NCI-H69 (cell line): ENCODE data around the gene KRT77.

ENCODE experiments used
- DNase-seq: peaks from one replicate; lab custom pipeline; 2025; lab: John Stamatoyannopoulos, UW

Gene KRT77

DNA sequence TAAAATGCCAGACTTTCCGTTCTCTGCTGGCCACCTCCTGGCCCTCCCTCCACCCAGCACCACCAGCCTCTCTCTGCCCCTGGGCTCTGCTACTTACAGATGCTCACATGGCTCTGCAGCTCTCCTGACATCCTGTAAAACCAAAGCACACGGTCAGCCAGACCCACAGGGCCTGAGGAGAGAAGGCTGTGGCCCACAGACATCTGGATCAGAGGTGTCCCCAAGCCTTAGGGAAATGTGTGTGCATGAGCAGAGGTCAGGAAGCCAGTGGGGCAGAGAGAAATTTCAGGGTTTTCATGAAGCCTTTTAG lies 11.5 kb downstream of the KRT77 start:
- DNase-seq, result no peak

DNA sequence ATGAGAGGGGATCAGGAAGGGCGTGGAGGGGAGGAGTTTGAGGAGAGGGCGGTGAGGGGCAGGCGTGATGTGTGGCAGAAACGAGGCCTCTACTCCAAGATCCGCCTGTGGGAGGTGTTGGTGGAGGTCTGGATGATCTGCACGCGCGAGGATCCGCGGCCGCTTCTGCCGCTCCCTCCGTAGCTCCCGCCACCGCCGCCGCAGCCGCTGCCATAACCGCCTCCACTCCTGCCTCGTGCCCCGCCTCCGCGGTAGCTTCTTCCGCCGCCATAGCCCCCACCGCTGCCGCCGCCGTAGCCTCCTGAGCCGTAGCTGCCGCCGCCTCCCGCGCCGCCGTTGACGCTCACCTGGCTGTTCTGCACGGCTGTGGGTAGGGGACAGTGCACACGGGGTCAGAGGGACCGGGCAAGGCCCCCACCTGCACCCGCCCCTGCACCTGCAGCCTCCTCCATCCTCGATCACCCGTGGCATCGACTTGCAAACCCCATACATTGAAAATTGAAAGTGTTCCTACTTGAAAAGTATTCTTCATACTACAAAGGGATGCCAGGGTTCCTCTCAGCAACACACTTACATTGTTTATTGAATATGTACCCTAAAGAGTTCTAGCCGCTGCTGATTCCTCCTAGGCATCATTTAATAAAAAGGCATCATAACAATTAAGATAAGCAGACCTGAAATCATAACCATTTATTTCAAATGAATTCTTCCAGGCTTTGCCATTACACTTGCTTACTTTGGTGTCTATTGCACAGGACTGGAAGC lies 12.1 kb downstream of the KRT77 start:
- DNase-seq, result peak; percentile 65

- no peak for DNase-seq
Measured at GRCh38 chr12:52690351-52691075, 12.8 kb downstream of the KRT77 start.

GRCh38 chr12:52689936-52690335 lies 13.4 kb downstream of the KRT77 start:
- no peak for DNase-seq

- DNase-seq, result no peak
Measured at GRCh38 chr12:52689239-52689638, 14.1 kb downstream of the KRT77 start.

DNA sequence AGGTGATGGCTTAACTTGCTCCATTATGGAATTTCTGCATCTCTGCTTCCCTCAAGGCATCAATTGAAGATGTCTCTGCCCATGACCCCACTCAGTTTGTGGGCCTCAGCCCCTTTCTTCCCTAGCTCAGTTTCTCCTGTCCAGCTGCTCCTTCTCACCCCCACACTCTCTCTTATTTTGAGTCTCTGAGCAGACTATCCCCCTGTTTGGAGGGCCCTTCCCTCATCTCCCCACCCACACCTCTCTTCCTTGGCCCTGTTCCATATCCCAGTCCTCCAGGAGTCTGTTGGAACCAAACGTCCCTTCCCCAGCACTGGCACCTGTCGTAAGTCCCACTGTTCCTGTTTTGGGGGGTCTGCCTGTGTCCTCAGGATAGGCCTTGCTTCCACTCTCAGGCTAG lies 14.8 kb downstream of the KRT77 start:
- no peak for DNase-seq

DNA sequence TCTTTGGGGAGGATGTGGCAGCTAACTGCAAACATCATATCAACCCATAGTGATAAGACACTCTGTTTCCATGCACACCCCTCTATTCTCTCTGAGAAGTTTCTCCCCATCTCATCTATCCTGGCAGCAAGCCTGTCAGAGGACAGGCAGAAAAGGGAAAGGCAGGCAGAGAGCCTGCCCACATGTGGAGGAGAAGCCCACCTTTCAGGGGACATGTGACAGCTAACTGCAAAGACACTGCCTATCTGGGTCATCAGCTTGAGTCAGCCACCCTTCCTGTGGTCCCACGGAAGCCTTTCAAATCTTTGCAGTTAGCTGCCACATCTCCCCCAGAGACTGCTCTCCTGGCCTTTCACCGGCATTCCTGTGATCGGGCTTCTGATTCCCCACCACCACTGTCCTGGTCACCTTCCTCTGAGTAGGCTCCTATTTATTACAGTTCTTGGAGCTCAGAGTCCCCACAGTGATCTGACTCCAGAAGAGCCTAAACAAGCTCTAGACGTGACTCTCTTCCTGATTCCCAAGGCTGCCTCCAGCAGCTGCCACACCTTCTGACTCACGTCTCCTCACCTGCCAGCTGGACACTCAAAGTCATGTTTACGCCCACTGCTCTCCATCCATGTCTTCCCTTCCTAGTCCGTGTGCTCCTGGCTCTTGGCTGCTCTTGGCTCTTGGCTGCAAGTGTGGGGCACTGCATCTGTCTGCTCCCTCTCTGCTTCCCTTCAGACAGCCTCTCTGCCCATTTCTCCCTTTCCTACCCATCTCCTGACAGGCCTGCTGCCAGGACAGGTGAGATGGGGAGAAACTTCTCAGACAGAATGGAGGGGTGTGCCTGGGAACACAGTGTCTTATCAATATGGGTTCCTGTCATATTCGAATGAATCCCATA lies 15.6 kb downstream of the KRT77 start:
- DNase-seq, result peak; percentile 25

GRCh38 chr12:52686756-52687487 lies 16.4 kb downstream of the KRT77 start:
- no peak for DNase-seq

GRCh38 chr12:52686063-52686462 lies 17.3 kb downstream of the KRT77 start:
- no peak for DNase-seq

- no peak for DNase-seq
Measured at GRCh38 chr12:52685406-52685890, 17.9 kb downstream of the KRT77 start.

DNA sequence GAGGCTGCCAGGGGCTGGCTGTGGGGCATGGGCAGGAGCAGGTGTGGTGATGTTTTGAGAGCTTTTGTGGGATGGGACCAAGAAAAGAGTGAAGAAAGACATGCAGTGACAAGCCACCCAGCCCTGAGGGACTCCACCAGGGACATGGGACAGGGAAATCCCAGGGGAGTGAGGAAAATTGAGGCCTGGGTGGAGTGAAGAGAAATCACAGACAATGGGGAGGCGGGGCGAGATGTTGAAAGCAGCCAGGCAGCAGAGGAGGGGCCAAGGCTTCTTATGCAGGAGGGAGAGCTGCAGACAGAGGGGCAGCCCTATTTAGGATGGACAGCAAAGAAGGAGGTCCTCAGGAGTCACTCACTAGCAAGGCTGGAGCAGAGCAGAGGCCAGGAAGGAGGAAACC lies 18.9 kb downstream of the KRT77 start:
- no peak for DNase-seq

- DNase-seq, result no peak
Measured at GRCh38 chr12:52683575-52684300, 19.6 kb downstream of the KRT77 start.

- no peak for DNase-seq
Measured at GRCh38 chr12:52682938-52683574, 20.3 kb downstream of the KRT77 start.

- DNase-seq, result no peak
Measured at GRCh38 chr12:52682381-52682660, 21.0 kb downstream of the KRT77 start.

DNA sequence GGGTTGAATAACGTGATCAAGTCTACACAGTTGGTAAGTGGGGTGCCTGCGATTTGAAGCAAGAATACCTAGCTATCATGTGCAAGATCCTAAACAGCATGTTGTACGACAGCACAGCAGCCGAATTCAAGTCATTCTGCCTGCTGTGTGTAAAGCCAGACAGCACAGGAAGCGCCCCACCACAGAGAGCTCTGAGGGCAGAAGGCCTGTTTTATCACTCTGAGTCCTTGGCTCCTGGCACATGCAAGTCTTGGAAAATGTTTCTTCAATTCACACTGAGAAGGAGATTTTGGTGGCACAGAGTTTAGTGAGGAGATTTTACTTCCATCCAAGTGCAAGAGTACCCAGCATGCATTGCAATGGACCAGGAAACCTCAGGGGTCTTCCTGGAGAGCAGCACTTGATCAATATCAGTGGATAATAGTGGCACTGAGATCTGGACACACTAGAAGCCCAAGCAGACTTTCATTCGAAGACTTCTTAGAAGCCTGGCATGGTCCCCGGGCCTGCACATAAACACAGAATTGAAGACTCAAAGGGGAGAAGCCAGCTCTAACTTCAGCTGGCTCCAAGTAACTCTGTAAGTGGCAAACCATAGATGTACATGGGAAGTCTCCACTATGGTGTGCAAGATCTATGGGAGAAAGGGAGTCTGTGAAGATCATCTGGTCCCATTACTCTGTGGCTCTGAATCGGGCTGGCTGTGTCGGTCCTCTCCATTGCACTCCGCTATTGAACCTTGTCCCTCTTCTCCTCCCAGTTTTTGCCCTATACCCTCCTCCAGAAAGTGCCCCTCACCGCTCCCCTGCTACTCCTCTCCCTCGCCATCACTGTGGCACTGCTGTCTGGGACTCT lies 21.6 kb downstream of the KRT77 start:
- DNase-seq, result no peak

DNA sequence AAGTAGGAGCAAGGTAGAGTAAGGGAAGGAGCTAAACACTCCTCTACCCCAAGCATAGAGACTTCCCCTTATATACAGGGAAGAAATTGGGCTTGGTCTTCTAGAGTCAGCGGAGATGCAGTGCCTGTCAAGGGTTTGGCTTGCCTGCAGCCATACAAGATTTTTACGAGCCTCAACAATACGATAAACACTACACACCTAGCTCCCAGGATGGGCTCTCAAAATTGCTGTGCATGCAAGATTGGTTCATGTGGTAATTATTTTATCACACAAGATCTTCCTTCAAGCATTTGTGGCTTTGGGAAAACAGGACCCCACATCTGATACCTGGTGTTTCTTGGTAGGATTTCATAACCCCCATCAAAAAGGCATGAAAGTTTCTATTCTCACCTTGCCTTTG lies 23.0 kb downstream of the KRT77 start, which contains the start of gene KRT1:
TSS of gene KRT1 (minus strand) at position 45 of the 400 bp plus-strand sequence. CDS start 59 bp downstream, outside the sequence.
- DNase-seq, result no peak

DNA sequence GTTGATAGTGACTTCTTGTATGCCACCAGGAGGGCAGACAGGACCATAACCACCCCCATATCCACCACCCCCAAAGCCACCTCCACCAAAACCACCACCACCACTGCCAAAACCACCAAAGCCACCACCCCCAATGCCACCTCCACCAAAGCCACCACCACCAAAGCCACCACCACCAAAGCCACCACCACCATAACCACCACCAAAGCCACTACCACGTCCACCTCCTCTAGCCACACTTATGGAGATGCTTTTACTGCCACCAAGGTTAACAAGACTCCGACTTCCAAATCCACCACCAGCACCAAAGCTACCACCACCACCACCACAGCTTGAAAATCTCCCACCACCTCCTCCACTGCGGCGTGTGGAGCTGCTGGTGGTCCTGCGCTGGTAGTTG lies 23.4 kb downstream of the KRT77 start:
- no peak for DNase-seq

DNA sequence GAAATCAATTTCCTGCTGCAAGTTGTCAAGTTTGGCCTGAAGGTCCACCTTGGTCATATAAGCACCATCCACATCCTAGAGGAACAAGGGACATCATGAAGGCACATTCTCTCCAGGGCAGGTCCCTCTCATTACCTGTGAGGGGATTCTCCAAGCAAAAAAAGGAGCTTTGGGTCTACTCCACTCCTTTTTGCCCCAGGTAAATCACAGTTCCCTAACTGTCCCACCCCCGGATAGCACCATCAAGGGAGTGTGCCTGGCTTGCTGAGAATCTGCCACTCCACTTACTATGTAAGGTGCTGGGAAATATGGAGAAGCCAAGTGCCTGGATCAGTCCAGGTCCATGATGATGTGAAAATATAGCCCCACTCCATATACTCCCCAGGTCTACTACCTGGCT lies 25.7 kb downstream of the KRT77 start:
- no peak for DNase-seq

DNA sequence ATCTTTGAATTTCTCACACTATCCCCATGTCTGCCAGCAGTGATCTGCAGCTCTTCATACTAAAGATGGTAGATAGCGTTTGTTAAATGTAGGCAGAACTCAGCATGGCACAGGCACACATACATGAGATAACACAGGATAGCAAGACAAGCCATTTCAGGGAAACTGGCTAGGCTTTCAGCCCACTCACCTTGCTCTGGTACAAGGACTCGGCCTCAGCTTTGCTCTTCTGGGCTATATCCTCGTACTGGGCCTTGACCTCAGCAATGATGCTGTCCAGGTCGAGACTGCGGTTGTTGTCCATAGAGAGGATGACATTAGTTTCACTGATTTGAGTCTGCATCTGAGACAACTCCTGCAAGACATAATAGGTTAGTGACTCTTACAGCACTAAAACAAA lies 26.2 kb downstream of the KRT77 start:
- no peak for DNase-seq

DNA sequence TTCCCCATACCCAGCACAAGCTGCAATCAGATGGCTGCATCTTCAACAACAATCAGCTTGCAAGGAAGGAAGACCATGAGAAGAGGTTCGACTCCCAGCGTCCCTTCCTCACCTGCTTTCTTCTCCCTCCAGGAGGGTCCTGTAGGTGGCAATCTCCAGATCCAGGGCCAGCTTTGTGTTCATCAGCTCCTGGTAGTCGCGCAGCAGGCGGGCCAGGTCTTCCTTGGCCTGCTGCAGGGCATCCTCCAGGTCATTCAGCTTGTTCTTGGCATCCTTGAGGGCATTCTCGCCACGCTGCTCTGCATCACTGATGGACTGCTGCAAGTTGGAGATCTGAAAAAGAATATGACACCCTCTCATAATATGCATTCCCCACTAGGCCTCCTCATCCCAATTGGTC lies 27.2 kb downstream of the KRT77 start:
- no peak for DNase-seq
